Liver (tissue), 3 donors: ENCODE data around the gene CXCL16.

ENCODE experiments used
- CTCF ChIP-seq: fragments of 150-350 bp; IDR thresholded peaks from 2 replicates; pipeline ENCODE4 v1.5.1; 2017; ENCODE audit warnings: improper control_type of control experiment, low read depth, low read length; ENCODE audit not compliant: missing input control
- EGR1 ChIP-seq, 2 donors: IDR thresholded peaks; 2 replicates each; pipeline ENCODE4 v1.6.1; 2016 to 2018; ENCODE audit warnings: antibody characterized with exemption in 2 of 2, low read depth in 2 of 2
- FOXA1 ChIP-seq: IDR thresholded peaks from 2 replicates; pipeline ENCODE4 v1.6.1; 2016; ENCODE audit warnings: antibody characterized with exemption
- GABPA ChIP-seq, 2 donors: IDR thresholded peaks in 1 of 2; conservative IDR thresholded peaks in 1 of 2; 2 replicates each; pipeline ENCODE4 v1.6.1; 2016; ENCODE audit warnings: antibody characterized with exemption in 2 of 2, mild to moderate bottlenecking in 1 of 2, moderate library complexity in 1 of 2
- HNF4A ChIP-seq, 2 donors: conservative IDR thresholded peaks; 2 replicates each; pipeline ENCODE4 v1.6.1; 2016; ENCODE audit warnings: antibody characterized with exemption in 2 of 2, mild to moderate bottlenecking in 2 of 2
- JUND ChIP-seq, 2 donors: IDR thresholded peaks; 2 replicates each; pipeline ENCODE4 v1.6.1; 2016; ENCODE audit warnings: antibody characterized with exemption in 2 of 2
- MAX ChIP-seq: IDR thresholded peaks from 2 replicates; pipeline ENCODE4 v1.6.1; 2016; ENCODE audit warnings: antibody characterized with exemption
- RAD21 ChIP-seq, 2 donors: IDR thresholded peaks; 2 replicates each; pipeline ENCODE4 v1.6.1; 2016; ENCODE audit warnings: antibody characterized with exemption in 2 of 2, mild to moderate bottlenecking in 2 of 2
- REST ChIP-seq: IDR thresholded peaks from 2 replicates; pipeline ENCODE4 v1.6.1; 2016; ENCODE audit warnings: antibody characterized with exemption, mild to moderate bottlenecking
- RXRA ChIP-seq, 2 donors: IDR thresholded peaks; 2 replicates each; pipeline ENCODE4 v1.6.1; 2017 to 2018; ENCODE audit warnings: antibody characterized with exemption in 2 of 2, mild to moderate bottlenecking in 1 of 2
- SP1 ChIP-seq: IDR thresholded peaks from 2 replicates; pipeline ENCODE4 v1.6.1; 2018; ENCODE audit warnings: antibody characterized with exemption, mild to moderate bottlenecking
- TAF1 ChIP-seq: conservative IDR thresholded peaks from 2 replicates; pipeline ENCODE4 v1.6.1; 2016; ENCODE audit warnings: antibody characterized with exemption, mild to moderate bottlenecking
- YY1 ChIP-seq: IDR thresholded peaks from 2 replicates; pipeline ENCODE4 v1.6.1; 2016; ENCODE audit warnings: antibody characterized with exemption, mild to moderate bottlenecking
- donor health status: healthy.
- donor health status: healthy.

DNA sequence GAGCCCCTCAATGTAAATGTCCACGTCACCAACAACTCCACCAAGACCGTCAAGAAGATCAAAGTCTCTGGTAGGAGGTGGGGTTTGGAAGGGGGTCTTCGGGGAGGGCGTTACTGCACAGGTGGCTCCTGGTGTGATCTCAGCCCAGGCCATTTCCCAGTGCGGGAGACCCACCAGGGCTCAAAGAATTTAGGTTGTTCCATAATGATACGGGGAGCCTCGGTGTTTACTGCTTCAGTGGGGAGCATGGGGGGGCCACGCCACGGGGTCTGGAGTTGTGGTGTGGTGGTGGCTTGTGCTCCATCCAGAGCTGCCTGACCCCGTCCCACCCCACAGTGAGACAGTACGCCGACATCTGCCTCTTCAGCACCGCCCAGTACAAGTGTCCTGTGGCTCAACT is 21.5 kb downstream of the CXCL16 start:
- TF ChIP-seq CTCF (no peak), GABPA (IDR thresholded peaks at IDR 0.05 in 1 of 2, conservative IDR thresholded peaks at IDR 0.05 in 1 of 2) (no peak), FOXA1 (no peak), REST (no peak), EGR1 (IDR thresholded peaks at IDR 0.05; ENCODE audit: low read depth in 2 of 2) (no peak), SP1 (no peak), YY1 (no peak), TAF1 (no peak), MAX (no peak), JUND (IDR thresholded peaks at IDR 0.05) (no peak), HNF4A (conservative IDR thresholded peaks at IDR 0.05) (no peak), RXRA (IDR thresholded peaks at IDR 0.05) (no peak), RAD21 (IDR thresholded peaks at IDR 0.05) (no peak)
